ENCODE data around the gene PSMD2.

The PSMD2 gene

GRCh38 chr3:184352897-184353545, 54.0 kb downstream of the PSMD2 start:
- in situ Hi-C loops (cut with HindIII; ENCODE audit: low sequenced_read_pairs): no loop called here
- TF ChIP-seq, protein P1, sequence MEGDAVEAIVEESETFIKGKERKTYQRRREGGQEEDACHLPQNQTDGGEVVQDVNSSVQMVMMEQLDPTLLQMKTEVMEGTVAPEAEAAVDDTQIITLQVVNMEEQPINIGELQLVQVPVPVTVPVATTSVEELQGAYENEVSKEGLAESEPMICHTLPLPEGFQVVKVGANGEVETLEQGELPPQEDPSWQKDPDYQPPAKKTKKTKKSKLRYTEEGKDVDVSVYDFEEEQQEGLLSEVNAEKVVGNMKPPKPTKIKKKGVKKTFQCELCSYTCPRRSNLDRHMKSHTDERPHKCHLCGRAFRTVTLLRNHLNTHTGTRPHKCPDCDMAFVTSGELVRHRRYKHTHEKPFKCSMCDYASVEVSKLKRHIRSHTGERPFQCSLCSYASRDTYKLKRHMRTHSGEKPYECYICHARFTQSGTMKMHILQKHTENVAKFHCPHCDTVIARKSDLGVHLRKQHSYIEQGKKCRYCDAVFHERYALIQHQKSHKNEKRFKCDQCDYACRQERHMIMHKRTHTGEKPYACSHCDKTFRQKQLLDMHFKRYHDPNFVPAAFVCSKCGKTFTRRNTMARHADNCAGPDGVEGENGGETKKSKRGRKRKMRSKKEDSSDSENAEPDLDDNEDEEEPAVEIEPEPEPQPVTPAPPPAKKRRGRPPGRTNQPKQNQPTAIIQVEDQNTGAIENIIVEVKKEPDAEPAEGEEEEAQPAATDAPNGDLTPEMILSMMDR (IDR thresholded peaks at IDR 0.05; ENCODE audit: low read depth, low read length, missing control alignments): no peak
- DNase-seq (ENCODE audit: low read depth): no peak
- no peak overlapping the region for H3K4me3 ChIP-seq (ENCODE audit: low read depth, low read length)

- H3K4me3 ChIP-seq (ENCODE audit: low read depth, low read length): no peak overlapping the region
- DNase-seq (ENCODE audit: low read depth): no peak
- in situ Hi-C loops (cut with HindIII; ENCODE audit: low sequenced_read_pairs): no loop called here
- TF ChIP-seq, protein P1 (IDR thresholded peaks at IDR 0.05; ENCODE audit: low read depth, low read length, missing control alignments): no peak
Measured at GRCh38 chr3:184353546-184353941, 54.5 kb downstream of the PSMD2 start.

DNA sequence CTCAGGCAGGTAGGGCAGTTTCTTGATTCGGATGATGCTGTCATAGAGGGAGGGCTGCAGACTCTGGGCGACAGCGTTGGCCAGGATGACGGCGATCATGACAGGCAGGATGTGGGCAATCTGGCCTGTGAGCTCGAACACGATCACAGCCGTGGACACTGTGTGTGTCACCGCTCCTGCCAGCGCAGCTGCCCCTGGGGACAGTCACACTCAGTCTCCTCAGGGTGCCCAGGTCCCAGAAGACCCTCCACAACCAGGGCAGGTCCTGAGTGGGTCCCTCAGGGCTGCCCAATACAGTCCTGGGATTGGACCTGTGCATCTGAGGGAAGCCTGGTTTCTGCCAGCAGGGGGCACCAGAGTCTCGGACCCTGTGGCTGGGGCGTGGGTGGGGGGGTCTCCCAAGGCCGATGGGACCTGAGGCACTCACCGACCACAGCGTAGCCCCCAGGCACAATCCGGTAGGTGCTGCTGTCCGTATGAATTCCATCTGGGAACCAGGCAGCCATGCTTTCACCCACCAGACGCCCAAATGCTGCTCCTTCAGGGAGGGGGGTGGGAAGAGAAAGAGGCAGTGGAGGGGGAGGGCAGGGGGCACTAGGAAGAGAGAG, 55.2 kb downstream of the PSMD2 start:
- DNase-seq (ENCODE audit: low read depth): no peak
- in situ Hi-C loops (cut with HindIII; ENCODE audit: low sequenced_read_pairs): no loop called here
- H3K4me3 ChIP-seq (ENCODE audit: low read depth, low read length): no peak overlapping the region
- TF ChIP-seq, protein P1 (IDR thresholded peaks at IDR 0.05; ENCODE audit: low read depth, low read length, missing control alignments): peak; percentile 76

DNA sequence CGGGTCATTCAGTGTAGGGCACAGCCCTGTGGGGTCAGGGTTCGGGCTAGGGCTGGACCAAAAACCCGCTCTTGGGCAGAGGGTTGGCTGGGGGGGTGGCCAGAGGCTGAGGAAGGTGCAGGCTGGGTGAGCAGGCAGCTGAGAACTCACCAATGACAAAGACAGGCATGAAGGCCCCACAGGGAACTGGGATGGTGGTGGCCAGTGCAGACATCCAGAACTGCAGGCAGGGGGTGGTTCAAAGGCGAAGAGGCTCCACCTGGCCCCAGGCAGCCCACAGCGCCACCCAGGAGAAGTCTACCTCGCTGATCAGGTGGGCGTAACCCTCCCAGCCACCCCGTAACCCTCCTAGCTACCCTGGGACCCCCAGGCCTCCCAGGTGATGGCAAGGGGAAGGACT, 55.7 kb downstream of the PSMD2 start:
- TF ChIP-seq, protein P1 (IDR thresholded peaks at IDR 0.05; ENCODE audit: low read depth, low read length, missing control alignments): no peak
- in situ Hi-C loops (cut with HindIII; ENCODE audit: low sequenced_read_pairs): no loop called here
- no peak for DNase-seq (ENCODE audit: low read depth)
- no peak overlapping the region for H3K4me3 ChIP-seq (ENCODE audit: low read depth, low read length)

GRCh38 chr3:184355261-184356040, 56.4 kb downstream of the PSMD2 start:
- no peak for DNase-seq (ENCODE audit: low read depth)
- in situ Hi-C loops (cut with HindIII; ENCODE audit: low sequenced_read_pairs): no loop called here
- TF ChIP-seq, protein P1 (IDR thresholded peaks at IDR 0.05; ENCODE audit: low read depth, low read length, missing control alignments): no peak
- no peak overlapping the region for H3K4me3 ChIP-seq (ENCODE audit: low read depth, low read length)

DNA sequence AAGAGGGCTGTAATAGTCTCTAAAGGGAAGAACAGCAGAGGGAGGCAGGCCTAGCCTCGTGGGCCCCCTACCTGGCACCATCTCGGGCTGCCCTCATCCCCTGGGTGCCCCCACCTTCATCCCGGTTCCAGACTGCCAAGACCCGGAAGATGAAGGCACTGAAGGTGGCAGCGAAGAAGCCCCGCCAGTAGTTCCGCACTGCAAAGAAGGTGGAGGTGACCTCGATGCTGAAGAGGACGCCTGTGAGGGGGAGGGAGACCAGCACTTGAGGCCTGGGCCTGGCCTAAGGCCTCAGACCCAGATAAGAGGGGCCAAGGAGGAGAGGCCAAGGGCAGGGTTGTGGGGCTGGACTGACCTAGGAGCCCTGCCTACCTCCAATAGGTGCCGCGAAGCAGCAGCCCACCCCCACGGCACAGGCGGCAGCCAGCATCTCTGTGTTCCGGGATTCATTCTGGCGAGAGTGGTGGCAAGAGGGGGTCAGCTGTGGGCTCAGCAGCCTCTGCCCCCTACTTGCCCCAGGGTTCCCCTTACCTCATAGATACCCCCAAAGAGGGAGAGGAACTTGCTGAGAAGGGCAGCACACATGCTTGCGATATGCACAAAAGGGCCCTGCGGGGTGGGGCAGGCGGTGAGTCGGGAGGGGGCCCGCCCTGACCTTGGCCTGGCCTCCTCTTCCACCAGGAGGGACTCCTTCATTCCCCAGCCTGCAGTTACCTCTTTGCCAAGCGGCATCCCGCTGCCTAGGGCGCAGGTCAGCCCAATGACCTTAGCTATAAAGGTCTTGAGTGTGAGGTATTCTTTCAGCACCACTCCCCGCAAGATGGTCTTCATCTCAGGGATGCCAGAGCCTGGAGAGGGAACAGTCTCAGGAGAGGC, 58.4 kb downstream of the PSMD2 start:
- DNase-seq (ENCODE audit: low read depth): no peak
- no peak overlapping the region for H3K4me3 ChIP-seq (ENCODE audit: low read depth, low read length)
- in situ Hi-C loops (cut with HindIII; ENCODE audit: low sequenced_read_pairs): no loop called here
- TF ChIP-seq, protein P1 (IDR thresholded peaks at IDR 0.05; ENCODE audit: low read depth, low read length, missing control alignments): no peak
